ENCODE measurements around the gene WDR70. TPM values are rescaled to one million over a fixed set of nuclear protein-coding genes. Genes with fewer than 3 reads are reported as not detected.

The WDR70 gene
- total and polyA plus RNA-seq, 10 of the 15 experiments (the other 5 are each of a cell fraction or from before 2014, with no cell fraction given), result 10.9 to 33.6 (median 29.1) TPM

GRCh38 chr5:37665272-37665671 lies 286.2 kb downstream of the WDR70 start:
- ChIA-PET RAD21 (ENCODE audit: unreplicated experiment) (no interaction called here), SMC1A (ENCODE audit: uncharacterized antibody, unreplicated experiment) (no interaction called here), CTCF (no interaction called here), POLR2A (no interaction called here)
- Histone ChIP-seq H2AFZ (ENCODE audit: control insufficient read depth, low read depth, low read length) (no peak overlapping the region), H3K9ac (ENCODE audit: control insufficient read depth, insufficient read depth, low read length) (no peak overlapping the region), H3K36me3 (ENCODE audit: control insufficient read depth in 2 of 2, insufficient read depth in 2 of 2, low read length in 1 of 2) (no peaks in the 10 kb centered on the region), H3K27ac (ENCODE audit: control insufficient read depth, insufficient read depth) (no peak overlapping the region), H3K9me3 (replicated peaks; ENCODE audit: control insufficient read depth, insufficient read depth, low read length) (no peaks in the 10 kb centered on the region), H3K4me3 (no peak overlapping the region), H4K20me1 (ENCODE audit: control insufficient read depth, insufficient read depth) (no peaks in the 10 kb centered on the region), H3K27me3 (replicated peaks in 1 of 2; ENCODE audit: control insufficient read depth in 2 of 2, insufficient read depth in 2 of 2, low read length in 1 of 2) (no peaks in the 10 kb centered on the region), H3K4me2 (ENCODE audit: control insufficient read depth, insufficient read depth) (no peak overlapping the region), H3K4me1 (ENCODE audit: control insufficient read depth, insufficient read depth, low read length) (no peaks in the 10 kb centered on the region), H3K79me2 (ENCODE audit: control insufficient read depth, insufficient read depth, low read length) (no peaks in the 10 kb centered on the region)
- no peak for TF ChIP-seq MTA2 (IDR thresholded peaks at IDR 0.05; ENCODE audit: low read depth)
- TF ChIP-seq NRF1 (conservative IDR thresholded peaks at IDR 0.05; ENCODE audit: low read depth, low read length), result no peak
- no peak for TF ChIP-seq SMC3 (IDR thresholded peaks at IDR 0.05; ENCODE audit: borderline replicate concordance, low read length)
- no peak for TF ChIP-seq NFIC (IDR thresholded peaks at IDR 0.05; ENCODE audit: low read depth, low read length)
- no peak for TF ChIP-seq DPF2 (IDR thresholded peaks at IDR 0.05)
- no peak for TF ChIP-seq BHLHE40 (IDR thresholded peaks at IDR 0.05; ENCODE audit: borderline replicate concordance in 1 of 2, low read depth in 2 of 2, low read length in 1 of 2)
- TF ChIP-seq ZBTB33 (IDR thresholded peaks at IDR 0.05), result no peak
- TF ChIP-seq ZNF207 (IDR thresholded peaks at IDR 0.05; ENCODE audit: borderline replicate concordance), result no peak
- no peak for TF ChIP-seq YY1 (IDR thresholded peaks at IDR 0.05; ENCODE audit: low read depth, low read length)
- TF ChIP-seq CBFB (IDR thresholded peaks at IDR 0.05; ENCODE audit: low read depth), result no peak
- TF ChIP-seq ZBTB4 (CRISPR knock-in tag; IDR thresholded peaks at IDR 0.05), result no peak
- no peak for TF ChIP-seq PML (IDR thresholded peaks at IDR 0.05; ENCODE audit: low read length)
- TF ChIP-seq MTA3 (IDR thresholded peaks at IDR 0.05; ENCODE audit: borderline replicate concordance, low read length), result no peak
- TF ChIP-seq ZNF622 (IDR thresholded peaks at IDR 0.05), result no peak
- TF ChIP-seq STAT1 (conservative IDR thresholded peaks at IDR 0.05), result no peak
- TF ChIP-seq NR2F1 (conservative IDR thresholded peaks at IDR 0.05), result no peak
- BruUV-seq (replicated peaks), result no TSS peak
- ATAC-seq (no peak), DNase-seq (ENCODE audit: low read depth, low spot score) (no peak), FAIRE-seq (no peak)
- in situ Hi-C loops (cut with MboI), result no loop called here
- WGBS (ENCODE audit: insufficient coverage, insufficient replicate concordance, low lambda C conversion rate, missing lambda C conversion rate), result 92% methylated on average over 1 of the region's 1 CpG
- intact Hi-C loops (cut with micrococcal nuclease; ENCODE audit: unreplicated experiment), result no loop called here

All from GM12878 (cell line).